Measurements from ENCODE around the gene RAB28.

RAB28 gene

DNA sequence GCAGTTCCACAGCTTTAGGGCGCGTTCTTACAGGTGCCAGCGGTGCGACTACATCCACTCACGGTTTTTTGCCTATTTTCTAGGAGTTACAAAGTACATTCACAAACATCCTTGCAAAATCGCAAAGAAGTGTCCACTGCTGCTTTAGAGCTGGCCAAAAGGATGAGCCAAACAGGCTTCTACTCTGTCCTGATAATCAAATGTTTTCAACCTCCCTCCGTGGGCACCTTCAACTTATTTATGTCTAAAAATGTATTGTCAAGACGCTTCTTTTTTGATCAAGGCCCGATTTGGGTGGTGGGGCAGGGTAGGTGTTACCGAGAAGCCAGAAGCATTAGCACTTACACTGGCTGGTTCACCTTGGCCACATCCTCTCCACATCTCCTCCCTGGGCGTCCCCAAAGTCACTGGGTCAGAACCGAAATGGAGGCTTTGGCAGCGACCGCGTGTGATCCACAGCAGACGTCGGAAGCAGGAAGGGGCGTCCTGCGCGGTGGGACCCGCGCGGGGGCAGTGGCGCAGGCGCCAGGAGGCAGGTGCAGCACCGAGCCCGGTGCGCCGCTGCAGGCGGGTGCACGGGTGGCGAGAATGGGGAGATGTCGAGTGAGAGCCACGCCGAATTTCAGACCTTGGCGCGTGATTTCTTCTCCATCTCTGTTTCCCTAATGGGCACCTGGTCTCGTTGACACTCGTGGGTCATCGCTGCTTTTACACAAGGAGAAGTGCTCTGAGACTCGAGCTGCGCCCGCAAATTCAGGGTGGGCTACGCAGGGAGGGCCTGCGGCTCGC, 43.2 kb upstream of the RAB28 start:
- Histone ChIP-seq H3K9me2 (replicated peaks; ENCODE audit: low read depth, low read length) (no peaks in the 10 kb centered on the region), H3K36me3 (ENCODE audit: insufficient read depth, low read length) (no peaks in the 10 kb centered on the region), H3K4me2 (ENCODE audit: low read depth, low read length, poor library complexity, severe bottlenecking) (no peak overlapping the region), H3K9ac (ENCODE audit: low read depth, low read length, poor library complexity, severe bottlenecking) (no peak overlapping the region), H3F3A (ENCODE audit: low read depth) (no peaks in the 10 kb centered on the region), H3K4me3 (ENCODE audit: low read length, poor library complexity, severe bottlenecking) (no peak overlapping the region), H3K27me3 (ENCODE audit: insufficient read depth, low read length, poor library complexity, severe bottlenecking) (no peaks in the 10 kb centered on the region), H3K79me2 (ENCODE audit: insufficient read depth, low read length) (no peaks in the 10 kb centered on the region), H4K20me1 (ENCODE audit: insufficient read depth, low read length, poor library complexity, severe bottlenecking) (no peaks in the 10 kb centered on the region), H3K4me1 (ENCODE audit: insufficient read depth, low read length, poor library complexity, severe bottlenecking) (no peaks in the 10 kb centered on the region), H3K9me3 (ENCODE audit: insufficient read depth, low read depth, low read length) (no peaks in the 10 kb centered on the region), H2AFZ (ENCODE audit: low read length) (no peak overlapping the region)
- TF ChIP-seq CTCF (conservative IDR thresholded peaks at IDR 0.05; ENCODE audit: low read length) (no peak), EZH2phosphoT487 (IDR thresholded peaks at IDR 0.05; ENCODE audit: borderline replicate concordance) (no peak)

DNA sequence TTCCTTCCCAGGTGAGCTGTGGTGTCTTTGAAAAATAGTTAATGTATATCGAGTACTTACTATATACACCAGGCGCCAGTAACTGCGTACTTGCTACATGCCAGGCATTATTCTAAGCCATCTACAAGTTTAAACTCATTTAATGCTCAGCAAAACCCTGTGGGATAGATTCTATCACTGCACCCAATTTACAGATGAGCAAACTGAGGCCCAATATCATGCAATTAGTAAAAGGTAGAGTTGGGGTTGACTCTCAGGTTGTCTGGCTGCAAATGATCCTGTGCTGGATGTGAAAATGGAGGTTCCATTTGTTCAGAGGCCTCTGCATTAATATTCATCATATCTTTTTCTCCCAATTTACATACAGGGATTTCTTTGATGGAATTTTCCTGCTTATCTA, 42.5 kb upstream of the RAB28 start:
- Histone ChIP-seq H3K9me2 (replicated peaks; ENCODE audit: low read depth, low read length) (no peaks in the 10 kb centered on the region), H3K4me1 (ENCODE audit: insufficient read depth, low read length, poor library complexity, severe bottlenecking) (no peaks in the 10 kb centered on the region), H3F3A (ENCODE audit: low read depth) (no peaks in the 10 kb centered on the region), H3K36me3 (ENCODE audit: insufficient read depth, low read length) (no peaks in the 10 kb centered on the region), H3K9me3 (ENCODE audit: insufficient read depth, low read depth, low read length) (no peaks in the 10 kb centered on the region), H2AFZ (ENCODE audit: low read length) (no peak overlapping the region), H3K27me3 (ENCODE audit: insufficient read depth, low read length, poor library complexity, severe bottlenecking) (no peaks in the 10 kb centered on the region), H4K20me1 (ENCODE audit: insufficient read depth, low read length, poor library complexity, severe bottlenecking) (no peaks in the 10 kb centered on the region), H3K79me2 (ENCODE audit: insufficient read depth, low read length) (no peaks in the 10 kb centered on the region), H3K9ac (ENCODE audit: low read depth, low read length, poor library complexity, severe bottlenecking) (no peak overlapping the region), H3K4me2 (ENCODE audit: low read depth, low read length, poor library complexity, severe bottlenecking) (no peak overlapping the region), H3K4me3 (ENCODE audit: low read length, poor library complexity, severe bottlenecking) (no peak overlapping the region)
- no peak for TF ChIP-seq EZH2phosphoT487 (IDR thresholded peaks at IDR 0.05; ENCODE audit: borderline replicate concordance)
- TF ChIP-seq CTCF (conservative IDR thresholded peaks at IDR 0.05; ENCODE audit: low read length), result no peak

DNA sequence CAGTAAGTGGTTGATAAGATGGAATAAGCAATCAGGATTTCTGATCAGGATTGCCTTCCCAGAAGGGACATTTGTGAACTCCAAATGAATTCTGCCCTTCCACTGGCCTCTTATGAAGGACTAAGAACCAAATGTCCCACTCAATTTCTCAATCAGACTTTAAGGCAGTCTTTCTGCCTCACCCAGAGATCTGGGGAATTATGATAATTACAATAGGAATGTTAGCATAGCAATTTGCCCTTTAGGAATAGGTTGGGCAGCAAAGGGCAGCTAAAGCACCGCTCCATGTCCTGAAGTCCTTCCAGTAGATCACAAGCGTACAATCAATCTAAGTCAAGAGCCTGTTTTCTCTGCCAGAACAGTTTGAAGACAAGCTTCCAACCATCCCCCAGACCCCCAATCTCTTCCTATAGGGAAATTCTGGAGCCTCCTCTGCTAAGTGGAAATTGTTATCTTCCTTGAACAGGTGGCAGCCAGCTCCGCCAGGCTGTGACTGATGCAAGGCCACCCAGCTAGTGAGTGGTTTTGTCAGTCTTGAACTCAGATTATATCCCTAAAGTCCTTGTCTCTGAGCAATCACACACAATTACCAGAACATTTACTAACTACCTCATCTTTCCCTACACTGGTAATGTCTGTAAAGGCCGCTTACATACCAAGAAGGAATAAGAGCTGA, 41.6 kb upstream of the RAB28 start:
- H3K9ac ChIP-seq (ENCODE audit: low read depth, low read length, poor library complexity, severe bottlenecking), result no peak overlapping the region
- TF ChIP-seq EZH2phosphoT487 (IDR thresholded peaks at IDR 0.05; ENCODE audit: borderline replicate concordance), result no peak
- no peak for TF ChIP-seq CTCF (conservative IDR thresholded peaks at IDR 0.05; ENCODE audit: low read length)
- no peaks in the 10 kb centered on the region for H3K27me3 ChIP-seq (ENCODE audit: insufficient read depth, low read length, poor library complexity, severe bottlenecking)
- no peaks in the 10 kb centered on the region for H3K4me1 ChIP-seq (ENCODE audit: insufficient read depth, low read length, poor library complexity, severe bottlenecking)
- no peak overlapping the region for H2AFZ ChIP-seq (ENCODE audit: low read length)
- H3K4me3 ChIP-seq (ENCODE audit: low read length, poor library complexity, severe bottlenecking), result no peak overlapping the region
- no peaks in the 10 kb centered on the region for H4K20me1 ChIP-seq (ENCODE audit: insufficient read depth, low read length, poor library complexity, severe bottlenecking)
- no peaks in the 10 kb centered on the region for H3K9me3 ChIP-seq (ENCODE audit: insufficient read depth, low read depth, low read length)
- H3K79me2 ChIP-seq (ENCODE audit: insufficient read depth, low read length), result no peaks in the 10 kb centered on the region
- no peaks in the 10 kb centered on the region for H3K36me3 ChIP-seq (ENCODE audit: insufficient read depth, low read length)
- H3K4me2 ChIP-seq (ENCODE audit: low read depth, low read length, poor library complexity, severe bottlenecking), result no peak overlapping the region
- no peaks in the 10 kb centered on the region for H3K9me2 ChIP-seq (replicated peaks; ENCODE audit: low read depth, low read length)
- no peaks in the 10 kb centered on the region for H3F3A ChIP-seq (ENCODE audit: low read depth)

Data from Loucy (cell line).